HL-60 (cell line): ENCODE results near the gene RABGAP1L.
"Not testable (repeated sequence)": the region's sequence is repeated elsewhere in the genome, so short reads cannot be mapped to it uniquely, and the experiment has no call there.

Experiments used
- DNase-seq, 2 experiments: peaks; one replicate each; pipeline ENCODE4 v3.0.0-alpha.2; 2010 to 2020; ENCODE audit warnings: low read depth in 1 of 2, low spot score in 1 of 2
- H3K27ac ChIP-seq: fragments of 250-450 bp; sonication (Bioruptor Pico); replicated peaks from 2 replicates; pipeline ENCODE4 v1.5.1; 2020; ENCODE audit warnings: mild to moderate bottlenecking, moderate library complexity
- H3K27me3 ChIP-seq: fragments of 250-450 bp; sonication (Bioruptor Pico); 2 replicates; pipeline ENCODE4 v1.5.1; 2021; ENCODE audit warnings: mild to moderate bottlenecking, moderate library complexity; ENCODE audit not compliant: insufficient read depth, poor library complexity, severe bottlenecking
- H3K4me3 ChIP-seq: replicated peaks from 2 replicates; pipeline ENCODE4 v1.5.1; 2011; ENCODE audit warnings: mild to moderate bottlenecking, control low read depth, low read length; ENCODE audit not compliant: insufficient read depth
- GABPA ChIP-seq: IDR thresholded peaks from 2 replicates; pipeline ENCODE4 v1.6.1; 2012; ENCODE audit warnings: low read depth
- POLR2AphosphoS5 ChIP-seq: IDR thresholded peaks from 2 replicates; pipeline ENCODE4 v1.6.1; 2012; ENCODE audit warnings: low read depth
- SPI1 ChIP-seq: IDR thresholded peaks from 2 replicates; pipeline ENCODE4 v1.6.1; 2012; ENCODE audit warnings: low read depth, mild to moderate bottlenecking, borderline replicate concordance
- TF ChIP-seq, protein P1 (sequence below): IDR thresholded peaks from one replicate; pipeline ENCODE4 v1.5.1; 2011; ENCODE audit warnings: low read length, control low read depth, inconsistent platforms; ENCODE audit not compliant: insufficient read depth
- TF ChIP-seq, protein P2 (sequence below): IDR thresholded peaks from 2 replicates; pipeline ENCODE4 v1.6.1; 2012; ENCODE audit warnings: low read depth; ENCODE audit not compliant: insufficient replicate concordance

The RABGAP1L gene

DNA sequence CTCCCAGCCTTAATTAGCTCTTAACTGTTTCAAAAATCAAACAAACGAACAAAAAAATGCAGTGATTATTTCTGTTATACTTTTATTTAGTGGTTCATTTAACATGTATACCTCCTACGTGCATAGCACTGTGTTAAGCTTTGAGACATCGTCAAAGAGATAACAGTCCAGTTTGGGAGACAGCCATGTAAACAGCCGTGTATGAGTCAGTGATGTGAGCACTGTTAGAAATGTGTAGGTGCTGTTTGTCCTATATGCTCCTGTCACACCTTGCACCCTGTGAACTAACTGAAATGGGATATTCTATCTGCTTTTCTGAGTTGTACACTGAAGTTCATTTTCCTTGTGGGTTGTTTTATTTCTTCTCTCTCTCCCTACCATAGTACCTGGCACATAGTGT lies 730.7 kb downstream of the RABGAP1L start:
- Histone ChIP-seq H3K27me3 (no peaks in the 10 kb centered on the region), H3K4me3 (no peak overlapping the region), H3K27ac (no peak overlapping the region)
- no peak for DNase-seq
- TF ChIP-seq, protein P1, sequence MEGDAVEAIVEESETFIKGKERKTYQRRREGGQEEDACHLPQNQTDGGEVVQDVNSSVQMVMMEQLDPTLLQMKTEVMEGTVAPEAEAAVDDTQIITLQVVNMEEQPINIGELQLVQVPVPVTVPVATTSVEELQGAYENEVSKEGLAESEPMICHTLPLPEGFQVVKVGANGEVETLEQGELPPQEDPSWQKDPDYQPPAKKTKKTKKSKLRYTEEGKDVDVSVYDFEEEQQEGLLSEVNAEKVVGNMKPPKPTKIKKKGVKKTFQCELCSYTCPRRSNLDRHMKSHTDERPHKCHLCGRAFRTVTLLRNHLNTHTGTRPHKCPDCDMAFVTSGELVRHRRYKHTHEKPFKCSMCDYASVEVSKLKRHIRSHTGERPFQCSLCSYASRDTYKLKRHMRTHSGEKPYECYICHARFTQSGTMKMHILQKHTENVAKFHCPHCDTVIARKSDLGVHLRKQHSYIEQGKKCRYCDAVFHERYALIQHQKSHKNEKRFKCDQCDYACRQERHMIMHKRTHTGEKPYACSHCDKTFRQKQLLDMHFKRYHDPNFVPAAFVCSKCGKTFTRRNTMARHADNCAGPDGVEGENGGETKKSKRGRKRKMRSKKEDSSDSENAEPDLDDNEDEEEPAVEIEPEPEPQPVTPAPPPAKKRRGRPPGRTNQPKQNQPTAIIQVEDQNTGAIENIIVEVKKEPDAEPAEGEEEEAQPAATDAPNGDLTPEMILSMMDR: no peak
- TF ChIP-seq POLR2AphosphoS5 (no peak), SPI1 (no peak)

DNA sequence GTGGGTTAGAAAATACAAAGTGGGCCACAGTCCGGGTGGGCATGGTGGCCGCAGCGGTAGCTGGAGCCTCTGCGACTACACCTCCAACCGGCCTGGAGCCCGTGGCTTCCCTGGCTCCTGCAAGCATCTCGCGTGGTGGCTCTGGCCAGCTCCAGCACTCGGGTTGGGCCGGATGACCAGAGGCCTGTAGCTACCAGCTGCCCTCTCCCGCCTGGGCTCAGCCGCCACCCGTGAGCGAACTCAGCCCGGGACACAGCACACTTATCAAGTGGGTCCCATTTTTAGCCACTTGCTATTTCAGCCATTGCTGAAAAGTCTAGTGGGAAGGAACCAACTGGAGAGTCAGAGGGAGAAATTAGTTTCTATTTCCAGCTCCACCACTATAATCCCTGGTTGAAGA lies 732.7 kb downstream of the RABGAP1L start:
- H3K27me3 ChIP-seq: no peaks in the 10 kb centered on the region
- no peak overlapping the region for H3K4me3 ChIP-seq
- no peak for DNase-seq
- no peak for TF ChIP-seq GABPA
- TF ChIP-seq, protein P1: no peak
- H3K27ac ChIP-seq: no peak overlapping the region

DNA sequence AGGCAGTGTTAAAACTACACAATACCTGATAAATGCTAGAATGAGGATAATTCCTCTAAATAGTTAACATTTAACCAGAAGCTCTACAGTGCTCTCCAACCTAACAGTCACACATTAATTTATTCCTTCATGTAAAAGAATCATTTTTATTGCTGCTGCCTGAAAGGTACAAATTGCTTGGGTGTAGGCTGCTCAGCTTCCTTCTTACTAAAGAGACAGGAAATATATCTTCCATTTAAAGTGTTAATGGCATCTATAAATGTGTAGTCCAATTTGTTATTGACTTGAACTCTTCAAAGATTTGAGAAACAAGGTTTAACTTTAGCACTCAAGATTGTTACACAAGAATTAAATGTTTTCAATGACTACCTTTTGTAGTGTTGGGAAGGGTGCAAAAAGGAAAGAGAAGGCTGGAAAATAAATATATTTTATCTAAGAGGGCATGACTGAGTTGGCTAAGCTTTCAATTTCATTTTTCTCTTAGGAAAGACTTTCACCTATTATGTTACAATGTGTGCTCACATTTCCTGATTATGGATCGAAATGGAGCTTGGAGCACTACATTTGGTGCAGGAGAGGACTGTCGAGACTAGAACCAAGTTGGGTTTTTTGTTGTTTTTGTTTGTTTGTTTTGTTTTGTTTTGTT lies 734.9 kb downstream of the RABGAP1L start:
- DNase-seq: no peak
- TF ChIP-seq POLR2AphosphoS5: no peak
- TF ChIP-seq, protein P2, sequence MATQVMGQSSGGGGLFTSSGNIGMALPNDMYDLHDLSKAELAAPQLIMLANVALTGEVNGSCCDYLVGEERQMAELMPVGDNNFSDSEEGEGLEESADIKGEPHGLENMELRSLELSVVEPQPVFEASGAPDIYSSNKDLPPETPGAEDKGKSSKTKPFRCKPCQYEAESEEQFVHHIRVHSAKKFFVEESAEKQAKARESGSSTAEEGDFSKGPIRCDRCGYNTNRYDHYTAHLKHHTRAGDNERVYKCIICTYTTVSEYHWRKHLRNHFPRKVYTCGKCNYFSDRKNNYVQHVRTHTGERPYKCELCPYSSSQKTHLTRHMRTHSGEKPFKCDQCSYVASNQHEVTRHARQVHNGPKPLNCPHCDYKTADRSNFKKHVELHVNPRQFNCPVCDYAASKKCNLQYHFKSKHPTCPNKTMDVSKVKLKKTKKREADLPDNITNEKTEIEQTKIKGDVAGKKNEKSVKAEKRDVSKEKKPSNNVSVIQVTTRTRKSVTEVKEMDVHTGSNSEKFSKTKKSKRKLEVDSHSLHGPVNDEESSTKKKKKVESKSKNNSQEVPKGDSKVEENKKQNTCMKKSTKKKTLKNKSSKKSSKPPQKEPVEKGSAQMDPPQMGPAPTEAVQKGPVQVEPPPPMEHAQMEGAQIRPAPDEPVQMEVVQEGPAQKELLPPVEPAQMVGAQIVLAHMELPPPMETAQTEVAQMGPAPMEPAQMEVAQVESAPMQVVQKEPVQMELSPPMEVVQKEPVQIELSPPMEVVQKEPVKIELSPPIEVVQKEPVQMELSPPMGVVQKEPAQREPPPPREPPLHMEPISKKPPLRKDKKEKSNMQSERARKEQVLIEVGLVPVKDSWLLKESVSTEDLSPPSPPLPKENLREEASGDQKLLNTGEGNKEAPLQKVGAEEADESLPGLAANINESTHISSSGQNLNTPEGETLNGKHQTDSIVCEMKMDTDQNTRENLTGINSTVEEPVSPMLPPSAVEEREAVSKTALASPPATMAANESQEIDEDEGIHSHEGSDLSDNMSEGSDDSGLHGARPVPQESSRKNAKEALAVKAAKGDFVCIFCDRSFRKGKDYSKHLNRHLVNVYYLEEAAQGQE: no peak
- TF ChIP-seq, protein P1: no peak
- no peak for TF ChIP-seq SPI1
- TF ChIP-seq GABPA: no peak
- no peak overlapping the region for H3K27ac ChIP-seq
- no peaks in the 10 kb centered on the region for H3K27me3 ChIP-seq
- H3K4me3 ChIP-seq: no peak overlapping the region

DNA sequence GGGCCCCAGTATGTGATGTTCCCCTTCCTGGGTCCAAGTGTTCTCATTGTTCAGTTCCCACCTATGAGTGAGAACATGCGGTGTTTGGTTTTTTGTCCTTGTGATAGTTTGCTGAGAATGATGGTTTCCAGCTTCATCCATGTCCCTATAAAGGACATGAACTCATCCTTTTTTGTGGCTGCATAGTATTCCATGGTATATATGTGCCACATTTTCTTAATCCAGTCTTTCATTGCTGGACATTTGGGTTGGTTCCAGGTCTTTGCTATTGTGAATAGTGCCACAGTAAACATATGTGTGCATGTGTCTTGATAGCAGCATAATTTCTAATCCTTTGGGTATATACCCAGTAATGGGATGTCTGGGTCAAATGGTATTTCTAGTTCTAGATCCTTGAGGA lies 736.3 kb downstream of the RABGAP1L start:
- not testable (repeated sequence) for H3K4me3 ChIP-seq, DNase-seq, H3K27ac ChIP-seq, H3K27me3 ChIP-seq

DNA sequence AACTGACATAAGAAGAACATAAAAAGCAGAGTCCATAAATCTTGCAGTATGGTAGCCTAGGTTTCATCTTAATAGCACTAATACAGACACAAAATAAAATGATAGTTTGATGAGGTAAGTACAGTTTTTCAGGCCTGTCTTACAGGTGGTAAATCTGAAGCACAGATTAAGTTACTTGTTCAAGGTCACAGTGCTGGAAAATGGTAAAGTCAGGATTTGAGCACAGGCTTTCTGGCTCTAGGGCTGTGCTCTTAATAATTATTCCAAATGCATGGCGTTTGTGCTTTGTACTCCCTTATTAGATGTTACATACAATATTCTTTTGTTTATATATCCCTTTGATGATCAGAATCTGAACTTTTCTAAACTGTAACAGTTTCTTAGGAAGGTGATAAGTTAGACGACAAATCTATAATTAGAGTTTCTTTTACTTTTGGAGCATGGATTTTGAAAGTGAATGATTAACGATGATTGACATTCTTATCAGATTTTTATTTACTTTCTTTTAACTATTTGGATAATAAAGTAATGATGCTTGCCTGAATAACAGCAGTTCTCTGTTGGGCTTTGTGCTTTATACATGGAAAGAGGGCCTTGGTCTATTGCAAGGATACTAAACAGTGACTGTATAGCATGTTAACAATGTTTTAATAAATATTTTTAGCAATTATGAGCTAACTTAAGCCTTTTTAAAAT lies 738.9 kb downstream of the RABGAP1L start:
- H3K27ac ChIP-seq: no peak overlapping the region

More for the DNA sequence above, 738.9 kb downstream of the RABGAP1L start:
- TF ChIP-seq, protein P1: no peak
- TF ChIP-seq POLR2AphosphoS5: no peak
- TF ChIP-seq, protein P2: no peak
- no peak overlapping the region for H3K4me3 ChIP-seq
- no peak for DNase-seq
- no peaks in the 10 kb centered on the region for H3K27me3 ChIP-seq
